NCI-H2171 (cell line): ENCODE results near the gene NHEJ1.
"Not testable (repeated sequence)": the region's sequence is repeated elsewhere in the genome, so short reads cannot be mapped to it uniquely, and the experiment has no call there.

Experiments
- DNase-seq: peaks from one replicate; lab custom pipeline; 2025; lab: John Stamatoyannopoulos, UW

NHEJ1 gene

GRCh38 chr2:219160186-219161017, at the start of gene NHEJ1:
NHEJ1 (minus strand) TSS chr2:219160815; CDS start chr2:219158362, 2,453 bp downstream.
- peak; percentile 80 for DNase-seq

GRCh38 chr2:219209236-219210195, 48.9 kb upstream of the NHEJ1 start:
- no peak for DNase-seq

GRCh38 chr2:219207884-219208740, 47.5 kb upstream of the NHEJ1 start:
- no peak for DNase-seq

GRCh38 chr2:219207134-219207883, 46.7 kb upstream of the NHEJ1 start:
- DNase-seq = no peak

GRCh38 chr2:219206328-219207133, 45.9 kb upstream of the NHEJ1 start, which contains the start of gene ZFAND2B:
ZFAND2B (plus strand) TSS chr2:219206782; CDS start chr2:219206988, 206 bp downstream.
- DNase-seq = peak; percentile 92

GRCh38 chr2:219205981-219206327, 45.3 kb upstream of the NHEJ1 start:
- DNase-seq = no peak

- no peak for DNase-seq
These were observed 44.5 kb upstream of the NHEJ1 start for GRCh38 chr2:219205165-219205538.

- DNase-seq = no peak
These were observed 44.0 kb upstream of the NHEJ1 start for GRCh38 chr2:219204425-219205164.

- not testable (repeated sequence) for DNase-seq
These were observed 40.7 kb upstream of the NHEJ1 start for GRCh38 chr2:219201331-219201730.

- not testable (repeated sequence) for DNase-seq
These were observed 40.1 kb upstream of the NHEJ1 start for GRCh38 chr2:219200502-219201326.

- DNase-seq = no peak
These were observed 39.0 kb upstream of the NHEJ1 start for GRCh38 chr2:219199470-219200211.

GRCh38 chr2:219198974-219199373, 38.4 kb upstream of the NHEJ1 start:
- DNase-seq = no peak

GRCh38 chr2:219197388-219197787, 36.8 kb upstream of the NHEJ1 start:
- DNase-seq = no peak

- no peak for DNase-seq
These were observed 26.3 kb upstream of the NHEJ1 start for GRCh38 chr2:219186754-219187456.

GRCh38 chr2:219184121-219184520, 23.5 kb upstream of the NHEJ1 start:
- DNase-seq = peak; percentile 87

- no peak for DNase-seq
These were observed 22.6 kb upstream of the NHEJ1 start for GRCh38 chr2:219183151-219183772.
